BLaER1 treated with 17β-estradiol and CSF1 and Interleukin-3, amounts not matched to agents 10 nM and 100 nM (cell line): ENCODE data around the gene ASTL.

Source experiments
- H3K27ac ChIP-seq, 11 experiments: shearing (Covaris generic); formaldehyde crosslinking; 2 replicates each; pipeline ENCODE4 v1.8.1; 2022
- H3K27me3 ChIP-seq, 11 experiments: shearing (Covaris generic); formaldehyde crosslinking; 2 replicates each; pipeline ENCODE4 v1.8.1; 2022
- H3K36me3 ChIP-seq, 11 experiments: shearing (Covaris generic); formaldehyde crosslinking; 2 replicates each; pipeline ENCODE4 v1.8.1; 2022
- H3K4me1 ChIP-seq, 10 experiments: shearing (Covaris generic); formaldehyde crosslinking; 2 replicates each; pipeline ENCODE4 v1.8.1; 2022
- H3K4me2 ChIP-seq, 11 experiments: shearing (Covaris generic); formaldehyde crosslinking; 2 replicates each; pipeline ENCODE4 v1.8.1; 2022
- H3K4me3 ChIP-seq, 10 experiments: shearing (Covaris generic); formaldehyde crosslinking; 2 replicates each; pipeline ENCODE4 v1.8.1; 2022
- H3K9ac ChIP-seq, 11 experiments: shearing (Covaris generic); formaldehyde crosslinking; 2 replicates each; pipeline ENCODE4 v1.8.1; 2022
- H3K9me3 ChIP-seq, 11 experiments: shearing (Covaris generic); formaldehyde crosslinking; replicated peaks in 1 of 11; 2 replicates each; pipeline ENCODE4 v1.8.1; 2022
- H4K20me1 ChIP-seq, 11 experiments: shearing (Covaris generic); formaldehyde crosslinking; 2 replicates each; pipeline ENCODE4 v1.8.1; 2022
- Cebpa-rat ChIP-seq, 11 experiments: shearing (Covaris generic); IDR thresholded peaks; 2 replicates each; pipeline ENCODE4 v1.8.1; 2022

Gene ASTL

DNA sequence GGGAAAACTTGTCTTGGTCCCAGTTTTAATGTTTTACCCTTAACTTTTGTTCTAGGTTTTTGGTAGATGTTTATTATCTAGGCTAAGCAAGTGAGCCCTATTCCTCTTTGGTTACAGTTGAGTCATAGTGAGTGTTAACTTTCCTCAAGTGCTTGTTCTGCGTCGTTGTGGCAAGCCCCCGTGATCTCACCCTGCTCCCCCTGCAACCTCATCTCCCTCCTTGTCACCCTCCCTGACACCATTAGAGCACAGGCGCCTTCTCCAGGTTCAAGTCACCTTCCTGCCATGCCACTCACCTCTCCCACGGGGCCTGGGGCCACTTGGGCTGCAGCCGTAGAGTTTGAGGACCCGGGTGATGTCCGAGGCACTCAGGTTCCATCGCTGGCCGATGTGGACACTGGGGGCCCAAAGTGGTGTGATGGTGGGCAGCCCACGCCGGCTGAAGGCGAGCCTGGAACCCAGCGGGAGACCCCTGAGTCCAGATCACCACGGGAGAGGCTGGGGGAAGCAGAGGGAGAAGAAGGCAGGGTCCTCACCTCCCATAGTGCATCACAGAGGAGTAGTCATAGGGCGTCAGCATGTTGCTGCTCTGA is 8.7 kb downstream of the ASTL start:
- no peak for TF ChIP-seq Cebpa-rat (IDR thresholded peaks at IDR 0.05)
- Histone ChIP-seq H4K20me1 (no peaks in the 10 kb centered on the region), H3K4me2 (no peak overlapping the region), H3K4me1 (peaks cover 0 to 14% (median 0%) of the 10 kb centered on the region in 10 experiments; a peak in 6 of 20 replicates), H3K9ac (no peak overlapping the region), H3K9me3 (no peaks in the 10 kb centered on the region), H3K27ac (no peak overlapping the region), H3K36me3 (no peaks in the 10 kb centered on the region), H3K4me3 (no peak overlapping the region), H3K27me3 (no peaks in the 10 kb centered on the region)

DNA sequence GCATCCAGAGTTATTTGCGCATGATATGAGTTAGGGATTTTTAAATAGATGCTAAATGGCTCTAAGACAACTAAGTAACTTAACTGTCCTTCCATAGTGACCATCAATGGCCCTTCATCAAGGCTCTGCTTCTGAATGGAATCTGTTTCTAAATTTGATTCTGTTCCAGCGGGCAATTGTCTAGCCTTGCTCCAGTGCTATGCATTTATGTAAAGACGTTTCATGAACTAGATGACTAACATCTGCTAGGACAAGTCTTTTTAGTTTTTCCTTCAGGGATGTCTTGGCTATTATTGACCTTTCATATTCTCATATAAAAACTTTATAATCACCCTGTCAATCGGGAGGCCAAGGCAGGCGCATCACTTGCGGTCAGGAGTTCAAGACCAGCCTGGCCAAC is 9.8 kb downstream of the ASTL start:
- H3K36me3 ChIP-seq: no peaks in the 10 kb centered on the region
- H3K4me3 ChIP-seq: no peak overlapping the region
- TF ChIP-seq Cebpa-rat (IDR thresholded peaks at IDR 0.05): no peak
- no peaks in the 10 kb centered on the region for H4K20me1 ChIP-seq
- H3K27ac ChIP-seq: no peak overlapping the region
- peaks cover 0 to 5% (median 0%) of the 10 kb centered on the region in 10 experiments; a peak in 4 of 20 replicates for H3K4me1 ChIP-seq
- H3K9ac ChIP-seq: no peak overlapping the region
- H3K4me2 ChIP-seq: no peak overlapping the region
- no peaks in the 10 kb centered on the region for H3K9me3 ChIP-seq
- no peaks in the 10 kb centered on the region for H3K27me3 ChIP-seq

DNA sequence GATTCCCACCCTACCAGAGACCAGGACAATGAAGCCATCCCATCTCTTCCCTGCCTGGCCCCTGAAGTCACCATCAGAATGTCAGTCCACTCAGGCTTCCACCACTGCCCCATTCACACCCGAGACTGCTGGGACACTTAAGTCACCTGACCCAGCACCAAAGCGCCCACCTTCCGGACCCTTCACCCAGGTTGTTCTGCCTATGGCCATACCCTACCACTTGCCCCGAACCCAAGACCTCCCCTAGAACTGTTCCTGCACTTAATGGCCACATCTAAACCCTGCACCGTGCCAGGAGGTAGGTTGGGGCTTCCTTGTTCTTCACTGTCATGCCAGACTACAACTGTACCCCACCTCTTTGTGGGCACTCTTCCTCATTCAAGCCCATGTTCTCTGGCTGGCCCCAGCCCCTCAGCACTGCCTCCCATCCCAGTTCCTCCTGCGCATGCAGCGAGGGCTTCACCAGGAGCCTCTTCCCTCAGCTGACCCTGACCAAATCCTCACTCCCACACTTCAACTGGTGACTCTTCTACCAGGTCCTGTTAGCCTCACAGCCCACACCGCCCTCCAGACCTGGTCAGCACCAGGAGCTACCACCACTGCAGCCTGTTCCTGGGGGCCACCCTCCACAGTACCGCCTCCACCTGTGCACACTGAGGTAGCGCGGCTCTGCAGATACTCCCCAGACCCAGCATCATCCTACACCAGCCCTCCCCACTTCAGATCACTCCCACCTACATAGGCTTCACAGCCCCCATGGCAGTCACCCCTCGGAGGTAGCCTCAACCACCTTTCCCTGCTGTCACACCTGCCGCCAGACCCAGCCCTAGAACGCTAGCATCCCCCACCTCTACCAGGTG is 13.7 kb downstream of the ASTL start:
- no peaks in the 10 kb centered on the region for H4K20me1 ChIP-seq
- H3K27ac ChIP-seq: no peak overlapping the region
- H3K4me3 ChIP-seq: no peak overlapping the region
- no peak overlapping the region for H3K4me2 ChIP-seq
- H3K9ac ChIP-seq: no peak overlapping the region
- H3K4me1 ChIP-seq: peaks cover 11 to 25% (median 15%) of the 10 kb centered on the region in 10 experiments
- no peak for TF ChIP-seq Cebpa-rat (IDR thresholded peaks at IDR 0.05)
- no peaks in the 10 kb centered on the region for H3K36me3 ChIP-seq
- no peaks in the 10 kb centered on the region for H3K9me3 ChIP-seq
- no peaks in the 10 kb centered on the region for H3K27me3 ChIP-seq

DNA sequence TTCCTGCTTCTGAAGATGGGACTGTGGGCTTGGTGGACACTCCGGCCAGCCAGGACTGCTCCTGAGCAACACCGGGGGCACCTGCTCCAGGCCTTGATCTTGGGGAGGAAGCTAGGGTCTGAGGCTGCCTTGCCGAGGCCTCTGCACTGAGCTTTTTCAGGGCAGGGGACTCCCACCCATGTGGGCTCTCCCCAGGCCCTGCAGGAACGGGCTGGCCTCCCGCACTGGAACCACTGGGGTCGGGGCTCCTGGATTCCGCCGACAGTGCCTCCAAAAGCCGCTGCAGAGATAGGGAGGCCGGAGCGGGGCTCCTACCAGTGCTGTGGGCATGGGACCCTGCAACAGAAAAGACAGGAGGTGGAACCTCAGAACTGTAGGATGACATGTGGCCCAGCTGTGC is 14.4 kb downstream of the ASTL start:
- no peak overlapping the region for H3K4me3 ChIP-seq
- peaks cover 18 to 31% (median 19%) of the 10 kb centered on the region in 10 experiments for H3K4me1 ChIP-seq
- H3K27ac ChIP-seq: no peak overlapping the region
- H3K27me3 ChIP-seq: no peaks in the 10 kb centered on the region
- no peaks in the 10 kb centered on the region for H3K36me3 ChIP-seq
- H3K9me3 ChIP-seq: no peaks in the 10 kb centered on the region
- H3K9ac ChIP-seq: no peak overlapping the region
- no peak for TF ChIP-seq Cebpa-rat (IDR thresholded peaks at IDR 0.05)
- no peaks in the 10 kb centered on the region for H4K20me1 ChIP-seq
- H3K4me2 ChIP-seq: no peak overlapping the region

DNA sequence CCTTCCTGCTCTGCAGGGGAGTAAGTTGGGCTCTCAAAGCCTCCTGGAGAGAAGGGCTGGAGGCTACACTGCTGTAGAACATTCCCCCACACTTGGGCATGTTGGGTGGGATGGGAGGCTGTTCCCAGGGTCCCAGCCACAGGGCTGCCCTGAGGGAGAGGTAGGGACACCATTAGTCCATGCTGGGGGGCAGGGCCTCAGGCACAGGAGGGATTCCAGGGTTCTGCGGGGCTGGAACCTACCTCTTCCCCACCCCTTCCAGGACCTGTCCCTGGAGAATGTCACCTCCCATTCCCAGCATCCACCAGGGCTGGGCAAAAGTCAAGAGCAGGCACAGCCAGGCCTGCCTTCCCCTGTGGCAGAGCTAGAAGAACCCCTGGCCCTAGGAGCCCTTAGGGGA is 15.0 kb downstream of the ASTL start:
- no peak overlapping the region for H3K4me2 ChIP-seq
- H3K4me3 ChIP-seq: no peak overlapping the region
- H3K9me3 ChIP-seq: no peaks in the 10 kb centered on the region
- H3K9ac ChIP-seq: no peak overlapping the region
- H4K20me1 ChIP-seq: no peaks in the 10 kb centered on the region
- TF ChIP-seq Cebpa-rat (IDR thresholded peaks at IDR 0.05): no peak
- H3K27me3 ChIP-seq: no peaks in the 10 kb centered on the region
- H3K4me1 ChIP-seq: peaks cover 18 to 33% (median 20%) of the 10 kb centered on the region in 10 experiments
- no peaks in the 10 kb centered on the region for H3K36me3 ChIP-seq
- H3K27ac ChIP-seq: no peak overlapping the region

DNA sequence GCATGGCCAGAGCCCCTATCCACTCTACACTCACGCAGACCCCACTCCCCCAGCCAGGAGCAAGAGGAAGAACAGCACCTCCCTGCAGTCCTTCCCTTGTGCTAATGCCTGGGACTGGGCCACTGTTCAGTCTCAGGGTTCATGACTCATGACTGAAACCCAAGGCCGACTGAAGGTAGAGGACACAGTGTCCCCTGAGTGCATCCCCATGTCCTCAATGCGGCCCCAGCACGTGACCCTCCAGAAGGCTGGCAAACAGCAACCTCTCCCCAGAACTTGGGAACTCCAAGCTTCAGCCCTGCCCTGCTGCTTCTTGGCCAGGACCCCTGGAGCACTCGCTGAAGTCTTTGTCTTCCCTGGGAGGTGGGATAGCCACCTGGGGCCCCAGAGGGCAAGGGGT is 15.9 kb downstream of the ASTL start:
- Histone ChIP-seq H4K20me1 (no peaks in the 10 kb centered on the region; a peak in 1 of 22 replicates), H3K9me3 (no peaks in the 10 kb centered on the region), H3K27me3 (peaks cover 0 to 6% (median 4%) of the 10 kb centered on the region in 11 experiments; a peak in 9 of 22 replicates), H3K36me3 (no peaks in the 10 kb centered on the region), H3K4me1 (peaks cover 20 to 39% (median 22%) of the 10 kb centered on the region in 10 experiments), H3K27ac (no peak overlapping the region), H3K4me3 (no peak overlapping the region), H3K9ac (no peak overlapping the region), H3K4me2 (no peak overlapping the region)
- no peak for TF ChIP-seq Cebpa-rat (IDR thresholded peaks at IDR 0.05)

DNA sequence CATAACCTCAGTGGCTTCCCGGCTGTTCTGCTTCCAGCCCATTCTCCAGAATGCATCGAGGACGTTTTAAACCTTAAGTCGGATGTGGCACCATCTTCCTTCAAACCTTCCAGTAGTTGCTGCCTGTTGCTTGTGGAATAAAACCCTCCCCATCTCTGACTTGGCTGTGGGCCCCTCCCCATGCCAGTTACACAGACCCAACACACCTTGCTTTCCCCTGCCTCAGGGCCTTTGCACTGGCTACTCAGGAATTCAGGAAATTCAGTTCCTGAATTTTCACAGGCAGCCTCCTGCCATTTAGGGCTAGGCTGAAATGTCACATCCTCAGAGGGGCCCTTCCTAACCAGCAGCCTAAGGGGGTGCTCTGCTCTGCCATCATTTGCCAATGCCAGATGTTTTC is 16.9 kb downstream of the ASTL start:
- no peaks in the 10 kb centered on the region for H3K36me3 ChIP-seq
- H3K27ac ChIP-seq: no peak overlapping the region
- no peaks in the 10 kb centered on the region; a peak in 1 of 22 replicates for H4K20me1 ChIP-seq
- peaks cover 5 to 16% (median 13%) of the 10 kb centered on the region in 11 experiments for H3K27me3 ChIP-seq
- H3K4me3 ChIP-seq: no peak overlapping the region
- H3K4me2 ChIP-seq: peak overlapping the region in 1 of 11 experiments; percentile 22; a peak in 2 of 22 replicates
- H3K9me3 ChIP-seq: no peaks in the 10 kb centered on the region
- peaks cover 21 to 46% (median 28%) of the 10 kb centered on the region in 10 experiments for H3K4me1 ChIP-seq
- no peak overlapping the region for H3K9ac ChIP-seq
- no peak for TF ChIP-seq Cebpa-rat (IDR thresholded peaks at IDR 0.05)

DNA sequence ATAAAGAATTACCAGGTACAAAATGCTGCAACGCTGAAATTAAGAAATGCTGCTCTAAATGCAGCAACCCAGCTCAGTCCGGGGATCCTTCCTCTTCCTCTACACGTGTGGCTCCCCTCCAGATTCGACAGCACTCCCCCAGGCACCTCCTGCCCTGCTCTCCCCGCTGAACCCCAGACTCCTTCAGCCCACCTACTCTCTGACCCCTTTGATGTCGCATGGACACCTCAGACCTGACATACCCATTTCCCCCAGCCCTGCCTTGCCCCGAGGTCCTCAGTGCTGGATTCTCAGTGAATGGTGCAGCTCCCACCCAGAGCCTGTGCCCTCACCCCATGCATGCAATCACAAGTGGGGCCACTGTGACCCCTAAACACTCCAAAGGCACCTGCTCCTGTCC is 17.3 kb downstream of the ASTL start:
- peak overlapping the region in 8 of 11 experiments; percentile 66 to 76 (median 70); a peak in 9 of 22 replicates for H3K4me2 ChIP-seq
- no peak for TF ChIP-seq Cebpa-rat (IDR thresholded peaks at IDR 0.05)

DNA sequence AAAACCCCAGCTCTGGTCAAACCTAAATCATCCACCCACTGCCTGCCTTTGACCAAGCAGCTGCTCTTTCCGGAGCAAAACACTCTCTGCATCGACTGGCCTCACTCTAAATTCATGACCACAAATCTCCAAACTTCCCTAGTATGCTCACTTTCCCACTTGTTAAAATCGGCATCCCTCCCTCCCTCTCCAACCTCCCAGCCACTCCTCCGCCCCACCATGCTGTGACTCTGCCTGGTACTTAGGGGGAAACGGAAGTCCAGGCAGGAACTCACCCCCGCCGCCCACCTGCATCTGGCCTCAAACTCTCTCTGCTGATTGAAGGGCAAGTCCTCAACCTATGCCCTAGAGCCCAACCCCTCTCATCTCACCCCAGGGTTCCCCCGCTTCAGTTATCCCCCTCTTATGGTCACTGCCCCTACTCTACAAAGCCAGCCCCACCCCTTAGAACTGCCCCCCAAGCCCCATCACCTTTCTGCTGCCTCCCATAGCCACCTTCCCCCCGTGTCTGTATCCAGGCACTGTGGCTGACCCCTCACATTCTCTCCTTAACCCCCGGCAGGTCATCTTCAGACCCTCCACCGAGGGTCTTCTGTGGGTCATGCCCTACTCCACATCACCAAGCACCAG is 18.1 kb downstream of the ASTL start:
- no peak for TF ChIP-seq Cebpa-rat (IDR thresholded peaks at IDR 0.05)
- peaks cover 16 to 28% (median 25%) of the 10 kb centered on the region in 11 experiments for H3K27me3 ChIP-seq

More for the DNA sequence above, 17.3 kb downstream of the ASTL start:
- Histone ChIP-seq H3K27ac (no peak overlapping the region), H4K20me1 (peaks cover 0 to 2% (median 0%) of the 10 kb centered on the region in 11 experiments; a peak in 1 of 22 replicates), H3K9ac (no peak overlapping the region), H3K36me3 (no peaks in the 10 kb centered on the region), H3K4me1 (peaks cover 21 to 49% (median 33%) of the 10 kb centered on the region in 10 experiments), H3K4me3 (no peak overlapping the region), H3K27me3 (peaks cover 9 to 20% (median 17%) of the 10 kb centered on the region in 11 experiments), H3K9me3 (no peaks in the 10 kb centered on the region)

More for the DNA sequence above, 18.1 kb downstream of the ASTL start:
- no peak overlapping the region for H3K27ac ChIP-seq
- no peaks in the 10 kb centered on the region for H3K36me3 ChIP-seq
- H3K9ac ChIP-seq: no peak overlapping the region
- H3K4me1 ChIP-seq: peaks cover 23 to 57% (median 40%) of the 10 kb centered on the region in 10 experiments
- no peak overlapping the region for H3K4me3 ChIP-seq
- H3K9me3 ChIP-seq: no peaks in the 10 kb centered on the region; a peak in 1 of 22 replicates
- H4K20me1 ChIP-seq: peaks cover 0 to 9% (median 0%) of the 10 kb centered on the region in 11 experiments; a peak in 2 of 22 replicates
- peak overlapping the region; percentile 47 to 79 (median 71) for H3K4me2 ChIP-seq
